Left hindlimb (tissue), 1 donor: ENCODE data around the gene NFYA.
A peak's percentile ranks its signal among the peaks of the same experiment; 100 is the strongest.

Experiments
- DNase-seq: peaks from one replicate; pipeline ENCODE4 v3.0.0-alpha.2; 2018

The NFYA gene

GRCh38 chr6:41047306-41047705 is 25.5 kb upstream of the NFYA start:
- no peak for DNase-seq

GRCh38 chr6:41047745-41048732 is 24.7 kb upstream of the NFYA start:
- DNase-seq: peak; percentile 44

GRCh38 chr6:41049521-41049920 is 23.3 kb upstream of the NFYA start:
- no peak for DNase-seq

DNA sequence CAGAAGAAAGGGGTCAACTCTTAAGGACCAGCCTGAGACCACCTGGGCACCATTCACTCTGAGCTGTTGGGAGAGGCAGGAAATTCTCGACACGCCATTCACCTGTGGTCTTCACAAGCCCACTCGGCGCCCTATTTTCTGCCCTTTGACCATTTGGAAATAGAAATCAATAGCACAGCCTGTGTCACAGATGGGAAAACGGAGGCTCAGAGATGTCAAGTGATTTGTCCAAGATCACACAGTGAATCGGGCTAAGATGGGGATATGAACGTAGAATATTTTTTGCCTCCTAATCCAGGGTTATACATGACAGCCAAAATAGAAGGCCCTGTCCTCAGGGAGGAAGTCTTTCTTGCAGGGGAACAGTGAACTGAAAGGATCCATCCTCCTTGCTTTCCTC is 22.8 kb upstream of the NFYA start:
- DNase-seq: no peak

DNA sequence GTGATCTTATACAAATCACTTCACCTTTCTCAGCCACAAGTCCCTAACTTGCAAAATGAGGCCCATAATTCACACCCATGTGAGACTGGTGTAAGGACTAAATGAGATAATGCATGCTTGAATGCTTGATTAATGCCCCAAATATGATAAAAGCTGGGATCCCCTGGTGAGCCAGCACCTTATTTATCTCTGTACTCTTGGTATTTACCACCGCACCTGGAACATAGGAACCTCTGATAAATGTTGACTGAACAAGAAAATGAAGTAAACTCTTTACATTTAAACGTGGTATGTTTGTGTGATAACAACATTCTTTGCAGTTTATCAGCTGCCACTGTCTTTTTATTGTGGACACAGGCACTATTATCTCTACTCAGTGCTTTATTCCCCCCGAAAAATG is 22.2 kb upstream of the NFYA start:
- DNase-seq: no peak

DNA sequence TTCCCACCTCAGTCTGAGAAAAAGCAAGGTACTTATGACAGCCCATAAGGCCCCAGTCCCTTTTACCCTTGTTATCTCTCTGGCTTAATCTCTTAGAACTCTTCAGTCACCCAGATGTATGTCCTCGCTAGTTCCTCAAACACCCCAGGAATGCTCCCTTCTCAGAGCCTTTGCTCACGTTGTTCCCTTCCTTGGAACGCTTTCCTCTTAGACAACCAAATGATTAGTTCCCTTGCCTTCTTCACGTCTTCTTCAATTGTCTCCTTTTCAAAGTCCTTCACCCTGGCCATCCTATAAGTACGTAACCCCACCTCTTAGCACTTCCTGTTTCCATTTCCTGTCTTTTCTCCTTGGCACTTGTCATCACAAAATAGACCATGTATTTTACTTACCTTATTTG is 20.9 kb upstream of the NFYA start:
- DNase-seq: no peak

DNA sequence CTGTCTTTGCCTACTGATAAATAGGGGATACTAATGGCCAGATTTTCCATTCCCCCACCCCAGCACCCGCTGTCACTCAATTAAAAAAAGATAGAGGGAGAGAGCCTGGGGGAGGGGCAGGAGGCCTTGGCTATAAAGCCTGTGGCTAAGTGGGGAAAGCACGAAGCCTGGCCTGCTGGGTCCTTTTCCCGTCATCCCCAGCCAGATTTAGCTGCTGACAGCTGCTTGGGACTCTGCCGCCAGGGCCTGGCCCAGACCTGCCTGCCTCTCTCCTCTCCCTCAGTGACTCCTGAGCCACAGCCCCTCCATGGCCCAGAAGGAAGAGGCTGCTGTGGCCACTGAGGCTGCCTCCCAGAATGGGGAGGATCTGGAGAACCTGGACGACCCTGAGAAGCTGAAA is 19.7 kb upstream of the NFYA start, which contains the start of gene APOBEC2:
APOBEC2 (plus strand) TSS at position 162 of the 400 bp plus-strand sequence; CDS start at position 308, 146 bp downstream.
- peak; percentile 44 for DNase-seq

- DNase-seq: no peak
These were observed 18.3 kb upstream of the NFYA start for GRCh38 chr6:41054511-41054910.

DNA sequence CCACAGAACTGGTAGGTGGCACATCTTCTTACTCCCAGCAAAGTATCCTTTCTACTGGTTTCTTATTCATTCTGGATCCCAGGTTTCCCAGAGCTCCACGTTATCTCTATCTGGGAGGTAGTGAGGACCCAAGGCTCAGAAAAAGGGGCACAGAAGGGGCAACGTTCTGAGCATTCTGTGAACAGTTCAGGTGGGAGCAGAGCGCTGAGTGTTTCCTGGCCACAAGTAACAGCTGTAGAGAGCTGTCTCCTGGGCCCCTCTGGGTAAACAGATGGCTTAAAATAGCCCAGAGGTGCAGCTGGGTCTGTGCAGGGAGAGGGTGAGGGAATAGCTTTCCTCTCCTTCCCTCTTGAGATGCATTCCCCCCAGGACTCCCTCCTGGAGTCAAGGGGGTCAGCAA is 17.6 kb upstream of the NFYA start:
- DNase-seq: peak; percentile 21

- DNase-seq: peak; percentile 5
These were observed 15.8 kb upstream of the NFYA start for GRCh38 chr6:41056768-41057490.

- peak; percentile 12 for DNase-seq
These were observed 14.0 kb upstream of the NFYA start for GRCh38 chr6:41058783-41059181.

GRCh38 chr6:41059556-41059955 is 13.2 kb upstream of the NFYA start:
- peak; percentile 27 for DNase-seq

GRCh38 chr6:41061196-41061726 is 11.5 kb upstream of the NFYA start:
- no peak for DNase-seq

- DNase-seq: no peak
These were observed 10.7 kb upstream of the NFYA start for GRCh38 chr6:41062056-41062455.

DNA sequence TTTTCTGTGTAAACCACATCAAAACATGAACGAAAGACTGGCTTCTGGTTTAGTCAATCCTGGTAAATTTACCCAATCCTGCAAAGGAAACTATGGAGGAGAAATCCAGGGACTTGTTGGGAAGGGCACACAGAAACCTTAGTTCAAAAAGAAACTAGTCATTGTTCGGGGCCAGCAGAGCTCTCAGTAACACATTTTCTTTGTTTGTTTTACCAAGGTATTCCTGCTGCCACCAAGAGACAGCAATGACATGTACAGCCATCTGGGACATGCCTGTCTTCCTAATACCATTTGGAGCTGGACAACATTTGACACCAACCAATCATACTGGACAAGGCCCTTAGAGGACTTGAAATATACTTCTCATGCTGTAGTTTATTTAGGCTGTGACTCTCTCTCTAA is 8.9 kb upstream of the NFYA start:
- DNase-seq: peak; percentile 19

- DNase-seq: no peak
These were observed 7.9 kb upstream of the NFYA start for GRCh38 chr6:41064841-41065240.

DNA sequence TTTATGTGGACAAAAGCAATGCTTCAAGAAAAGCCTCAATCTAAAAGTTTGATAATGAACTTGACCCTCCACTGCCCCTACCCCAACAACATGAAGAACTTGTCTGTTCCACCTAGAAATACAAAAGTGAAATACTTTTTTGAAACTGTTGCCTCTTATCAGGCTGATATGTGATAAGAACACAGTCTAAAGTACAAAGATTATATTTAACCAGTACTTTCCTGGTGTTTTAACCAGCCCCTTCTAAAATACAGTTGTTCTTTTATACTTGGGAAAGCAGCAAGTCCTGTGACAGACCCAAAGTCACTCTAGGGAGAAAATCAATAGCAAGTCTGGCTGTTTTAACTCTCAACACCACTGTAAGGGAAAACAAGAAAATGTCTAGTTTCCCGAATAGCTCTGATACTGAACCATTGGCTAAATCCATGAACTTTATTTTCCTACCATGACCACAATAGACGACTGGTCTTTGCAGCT is 7.2 kb upstream of the NFYA start:
- no peak for DNase-seq

- DNase-seq: peak; percentile 56
These were observed 5.9 kb upstream of the NFYA start for GRCh38 chr6:41066867-41067304.

DNA sequence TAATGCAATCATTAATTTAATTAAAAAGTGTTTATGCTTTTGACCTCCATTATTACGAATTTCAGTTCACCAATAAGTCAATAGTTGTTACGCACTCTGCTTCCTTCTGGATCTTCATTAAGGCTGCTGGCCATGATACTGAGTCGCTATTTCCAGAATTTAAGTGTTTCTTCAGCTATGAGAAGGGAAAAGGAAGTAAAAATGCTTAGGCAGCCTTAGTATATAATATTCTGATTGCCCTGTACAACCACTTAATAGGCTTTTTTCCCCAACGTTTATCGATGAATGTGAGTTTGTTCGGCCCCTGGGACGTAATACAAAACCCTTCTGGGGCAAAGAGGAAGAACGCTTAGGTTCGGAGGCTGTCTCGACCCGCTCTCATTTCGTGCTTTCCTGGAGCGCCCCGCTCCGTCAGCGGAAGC is 1.3 kb upstream of the NFYA start:
- no peak for DNase-seq

DNA sequence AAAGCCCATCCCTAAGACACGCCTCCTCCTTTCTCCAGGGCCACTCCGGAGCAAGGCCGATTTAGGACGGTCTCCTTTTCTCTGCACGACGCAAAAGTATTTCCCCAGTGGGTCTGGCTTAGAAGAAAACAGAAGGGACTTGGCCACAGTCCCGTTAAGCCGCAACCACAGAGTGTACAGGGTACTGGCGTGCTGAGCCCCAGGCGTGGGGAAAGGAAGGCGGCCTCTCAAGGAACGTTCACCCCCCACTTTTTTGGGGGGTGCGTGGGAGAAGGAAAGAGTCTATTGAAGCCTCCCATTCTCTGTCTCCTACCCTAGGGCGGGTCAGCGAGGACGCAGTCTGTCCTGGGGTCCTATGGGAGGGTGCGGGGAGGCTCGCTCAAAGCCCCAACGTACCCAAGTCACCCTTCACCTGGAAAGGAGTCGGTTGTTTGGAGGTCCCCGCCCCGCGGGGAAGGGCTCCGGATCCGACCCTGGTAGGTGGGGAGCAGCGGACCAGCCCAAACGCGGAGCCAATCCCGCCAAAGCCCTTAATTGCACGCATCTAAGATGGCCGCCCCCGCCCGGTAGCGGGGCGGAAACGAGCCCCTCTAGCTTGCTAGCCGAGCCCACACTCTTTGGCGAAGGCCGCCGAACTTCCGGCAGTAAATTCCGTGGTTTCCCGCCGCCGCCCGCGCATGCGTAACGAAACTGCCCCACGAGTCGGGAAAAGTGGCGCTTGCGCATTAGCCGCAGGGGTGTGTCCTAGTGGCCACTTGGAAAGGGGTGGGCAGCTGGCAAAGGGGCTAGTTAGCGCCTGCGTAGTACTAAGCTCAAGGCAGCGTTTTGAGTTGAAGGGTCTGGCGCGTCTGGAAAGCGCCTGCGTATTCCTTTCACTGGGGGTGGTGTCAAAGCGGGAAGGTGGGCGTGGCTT is 595 bp upstream of the NFYA start, which contains the start of gene OARD1:
OARD1 (minus strand) TSS at position 434 of the 913 bp plus-strand sequence. CDS start 722 bp downstream, outside the sequence.
- peak; percentile 100 for DNase-seq

DNA sequence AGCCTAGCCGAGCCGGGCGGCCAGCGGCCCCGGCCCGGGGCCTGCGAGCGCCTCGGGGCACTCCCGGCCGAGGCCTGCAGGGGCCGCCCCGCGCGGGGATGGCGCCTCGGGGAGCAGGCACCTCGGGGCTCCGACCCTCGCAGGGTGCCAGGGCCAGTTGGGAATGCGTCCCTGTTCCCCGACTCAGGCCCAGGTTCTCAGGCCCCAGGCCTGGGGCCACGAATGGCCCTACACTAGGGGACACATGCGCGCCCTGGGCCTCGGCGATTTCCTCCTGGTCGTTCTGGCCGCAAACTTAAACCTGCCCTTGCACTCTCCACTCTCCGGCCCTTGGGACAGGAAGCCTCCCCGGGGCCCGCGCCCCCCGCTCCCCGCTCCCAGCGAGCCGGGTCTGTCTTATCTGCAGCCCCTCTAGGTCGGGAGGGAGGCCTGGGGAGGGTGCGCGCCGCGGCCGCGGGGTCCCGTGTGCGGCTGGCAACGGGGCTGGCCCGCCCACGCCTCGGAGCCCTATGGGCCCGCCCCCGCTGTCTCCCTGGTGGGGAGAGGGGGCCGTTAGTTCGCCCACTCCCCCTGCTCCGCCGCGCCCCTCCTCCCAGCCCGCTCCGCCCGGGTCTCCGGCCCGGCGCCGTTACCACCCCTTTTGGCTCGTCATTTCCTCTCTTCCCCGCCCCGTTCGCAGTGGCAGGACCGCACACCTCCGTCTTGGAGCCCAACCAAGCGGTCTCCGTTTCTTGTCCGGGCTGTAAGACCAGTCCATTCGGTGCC is 611 bp downstream of the NFYA start:
- DNase-seq: peak; percentile 91
